GM12865 (cell line): ENCODE measurements around the gene TTF2.

Source experiments
- DNase-seq: peaks from one replicate; pipeline ENCODE4 v3.0.0; 2010; ENCODE audit warnings: low read depth
- H3K4me3 ChIP-seq: 2 replicates; pipeline ENCODE4 v1.5.1; 2011; ENCODE audit warnings: mild to moderate bottlenecking, low read depth, low read length, control low read depth
- CTCF ChIP-seq: IDR thresholded peaks from 2 replicates; pipeline ENCODE4 v1.5.1; 2011; ENCODE audit warnings: low read length, control low read depth, low read depth, inconsistent platforms; ENCODE audit not compliant: insufficient read depth; ENCODE audit errors: missing control alignments

TTF2 gene

DNA sequence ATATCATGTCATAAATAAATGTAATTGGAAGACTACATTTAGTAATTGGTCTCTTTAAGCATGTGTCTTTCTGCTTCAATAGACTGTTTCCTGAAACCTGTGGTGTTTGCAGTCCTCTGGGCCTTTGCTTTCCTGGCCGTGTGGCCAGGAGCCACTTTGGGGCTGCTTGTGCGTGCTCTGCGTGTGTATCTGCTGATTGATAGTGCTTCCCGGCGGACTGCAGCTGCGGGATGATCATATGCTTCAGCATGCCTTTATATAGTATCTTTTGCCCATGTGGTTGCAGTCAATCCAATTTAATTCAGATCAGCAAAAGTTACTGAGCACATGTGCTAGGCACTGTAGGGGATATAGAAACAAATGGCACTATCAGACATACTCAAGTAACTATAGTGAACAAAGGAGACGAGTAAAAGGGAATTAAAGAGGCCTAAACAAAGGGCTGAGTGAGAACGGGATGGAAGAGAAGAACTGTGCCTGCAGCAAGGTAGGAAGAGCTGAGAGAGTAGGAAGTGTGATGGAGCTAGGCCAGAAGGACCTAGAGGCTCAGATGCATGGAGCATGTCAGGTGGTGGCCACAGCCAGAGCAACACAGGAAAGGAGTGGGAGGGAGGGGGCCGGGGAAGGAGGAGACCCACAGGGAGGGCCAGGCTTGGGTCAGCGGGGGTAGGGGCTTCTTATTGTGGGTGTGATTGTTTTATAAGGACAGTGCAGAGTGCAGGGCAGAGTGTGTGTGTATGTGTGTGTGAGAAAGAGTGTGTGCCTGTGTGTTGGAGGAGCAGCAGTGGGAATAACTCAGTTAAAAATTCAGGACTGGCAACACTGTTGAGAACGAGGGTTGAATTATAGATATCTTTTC lies 27.2 kb upstream of the TTF2 start:
- H3K4me3 ChIP-seq = no peak overlapping the region
- no peak for TF ChIP-seq CTCF
- DNase-seq = no peak

GRCh38 chr1:117033772-117034171 lies 26.4 kb upstream of the TTF2 start:
- TF ChIP-seq CTCF = no peak
- H3K4me3 ChIP-seq = no peak overlapping the region
- no peak for DNase-seq

- no peak for DNase-seq
- H3K4me3 ChIP-seq = no peak overlapping the region
- no peak for TF ChIP-seq CTCF
These were observed 25.3 kb upstream of the TTF2 start for GRCh38 chr1:117034791-117035290.

DNA sequence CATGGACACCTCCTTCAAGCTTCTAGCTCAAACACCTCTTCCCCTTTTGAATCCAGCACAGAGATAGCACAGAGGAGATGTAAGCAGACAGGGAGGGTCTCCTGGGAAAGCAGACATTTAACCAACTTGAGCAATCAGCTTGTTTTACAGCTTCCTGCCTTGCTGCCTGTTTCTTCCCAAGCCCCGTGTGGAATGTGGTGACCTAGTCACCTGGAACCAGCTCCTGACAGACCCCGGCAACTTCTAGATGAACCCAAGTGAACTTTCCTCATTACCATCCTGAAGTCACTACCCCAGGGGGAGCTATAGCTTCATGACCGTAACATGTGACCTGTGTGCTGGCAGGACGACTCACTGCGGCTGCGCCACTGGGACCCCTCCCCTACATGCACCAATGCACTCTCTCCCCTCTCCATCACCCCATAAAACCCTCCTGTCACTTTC lies 24.1 kb upstream of the TTF2 start:
- no peak for DNase-seq
- H3K4me3 ChIP-seq = no peak overlapping the region
- TF ChIP-seq CTCF = no peak

DNA sequence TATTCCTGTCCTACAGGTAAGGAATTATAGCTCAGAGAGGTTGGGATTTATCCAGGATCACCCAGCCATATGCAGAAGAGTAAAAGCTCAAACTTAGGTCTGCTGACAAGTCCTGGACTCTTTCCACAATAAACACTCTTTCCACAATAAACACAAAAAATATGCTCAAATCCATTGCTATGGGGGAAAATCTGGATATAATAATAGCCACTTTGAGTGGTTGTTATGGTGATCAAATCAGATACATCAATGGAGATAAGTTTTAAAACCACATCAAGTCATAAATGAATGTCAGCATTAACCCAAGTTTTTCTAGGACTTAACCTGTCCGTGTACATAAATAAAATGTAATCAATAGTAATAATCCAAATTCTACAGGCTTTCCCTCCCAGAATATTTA lies 22.3 kb upstream of the TTF2 start:
- DNase-seq = no peak
- H3K4me3 ChIP-seq = no peak overlapping the region
- TF ChIP-seq CTCF = no peak

GRCh38 chr1:117038236-117038635 lies 21.9 kb upstream of the TTF2 start:
- TF ChIP-seq CTCF = no peak
- DNase-seq = no peak
- no peak overlapping the region for H3K4me3 ChIP-seq
